GM12892 (cell line): ENCODE measurements around the gene VWA1.

Experiments
- POLR2A ChIP-seq: IDR thresholded peaks from 2 replicates; pipeline ENCODE4 v1.6.1; 2011; ENCODE audit warnings: low read depth, low read length, control low read depth
- POLR2AphosphoS5 ChIP-seq: IDR thresholded peaks from 2 replicates; pipeline ENCODE4 v1.6.1; 2011; ENCODE audit warnings: low read depth, low read length, control low read depth
- TAF1 ChIP-seq: IDR thresholded peaks from 2 replicates; pipeline ENCODE4 v1.6.1; 2011; ENCODE audit warnings: low read depth, mild to moderate bottlenecking, control low read depth, low read length, borderline replicate concordance

- no peak for TF ChIP-seq POLR2AphosphoS5
- no peak for TF ChIP-seq POLR2A
- TF ChIP-seq TAF1: no peak
Measured at GRCh38 chr1:1442069-1442770, 6.7 kb downstream of the VWA1 start.
